Stomach smooth muscle (tissue), 2 donors: ENCODE data around the gene DUSP19.

ENCODE experiments used
- H3K27ac ChIP-seq: one replicate; pipeline ENCODE4 v1.7.0; 2013; ENCODE audit warnings: mild to moderate bottlenecking, low read length, inconsistent platforms
- H3K27me3 ChIP-seq, 2 donors: one replicate each; pipeline ENCODE4 v1.7.0; 2013; ENCODE audit warnings: low read length in 2 of 2; ENCODE audit not compliant: insufficient read depth in 2 of 2, control insufficient read depth in 1 of 2
- H3K36me3 ChIP-seq, 2 donors: one replicate each; pipeline ENCODE4 v1.7.0; 2013; ENCODE audit warnings: low read length in 2 of 2; ENCODE audit not compliant: control insufficient read depth in 2 of 2, insufficient read depth in 2 of 2
- H3K4me1 ChIP-seq: one replicate; pipeline ENCODE4 v1.7.0; 2013; ENCODE audit warnings: low read length; ENCODE audit not compliant: control insufficient read depth, insufficient read depth
- H3K4me3 ChIP-seq, 2 donors: one replicate each; pipeline ENCODE4 v1.7.0; 2013; ENCODE audit warnings: low read length in 2 of 2
- H3K9ac ChIP-seq, 2 donors: one replicate each; pipeline ENCODE4 v1.7.0; 2013; ENCODE audit warnings: low read length in 2 of 2, mild to moderate bottlenecking in 1 of 2
- H3K9me3 ChIP-seq, 2 donors: one replicate each; pipeline ENCODE4 v1.7.0; 2013; ENCODE audit warnings: low read length in 2 of 2; ENCODE audit not compliant: control insufficient read depth in 2 of 2
- donor health status: healthy.
- donor health status: Pancreatic carcinoma.

DUSP19 gene

GRCh38 chr2:183078464-183079138 lies at the start of gene DUSP19:
Gene DUSP19, plus strand, starts transcription at chr2:183078747. Its CDS starts 187 bp downstream, at chr2:183078934.
- Histone ChIP-seq H3K4me3 (peak within 1 kb of the TSS; percentile 82 to 93), H3K27me3 (no peaks in the 10 kb centered on the region), H3K9ac (peak within 1 kb of the TSS; percentile 71 to 94), H3K9me3 (no peaks in the 10 kb centered on the region), H3K4me1 (peaks cover 4% of the 10 kb centered on the region), H3K36me3 (no peaks in the 10 kb centered on the region), H3K27ac (peak within 1 kb of the TSS; percentile 94)

GRCh38 chr2:183029219-183029618 lies 49.3 kb upstream of the DUSP19 start:
- Histone ChIP-seq H3K9ac (no peak overlapping the region), H3K27ac (no peak overlapping the region), H3K27me3 (no peaks in the 10 kb centered on the region), H3K9me3 (no peaks in the 10 kb centered on the region), H3K4me1 (peaks cover 6% of the 10 kb centered on the region), H3K4me3 (no peak overlapping the region), H3K36me3 (no peaks in the 10 kb centered on the region)

- no peaks in the 10 kb centered on the region for H3K27me3 ChIP-seq
- H3K9me3 ChIP-seq, result no peaks in the 10 kb centered on the region
- peaks cover 2% of the 10 kb centered on the region for H3K4me1 ChIP-seq
- H3K4me3 ChIP-seq, result no peak overlapping the region
- no peak overlapping the region for H3K9ac ChIP-seq
- H3K36me3 ChIP-seq, result no peaks in the 10 kb centered on the region
- no peak overlapping the region for H3K27ac ChIP-seq
Observed at GRCh38 chr2:183031911-183032794, 46.4 kb upstream of the DUSP19 start.

- H3K9ac ChIP-seq, result no peak overlapping the region
- no peak overlapping the region for H3K27ac ChIP-seq
- no peaks in the 10 kb centered on the region for H3K27me3 ChIP-seq
- no peaks in the 10 kb centered on the region for H3K9me3 ChIP-seq
- no peaks in the 10 kb centered on the region for H3K36me3 ChIP-seq
- peaks cover 2% of the 10 kb centered on the region for H3K4me1 ChIP-seq
- H3K4me3 ChIP-seq, result no peak overlapping the region
Observed at GRCh38 chr2:183033951-183034350, 44.6 kb upstream of the DUSP19 start.

- no peak overlapping the region for H3K27ac ChIP-seq
- no peaks in the 10 kb centered on the region for H3K27me3 ChIP-seq
- H3K4me3 ChIP-seq, result no peak overlapping the region
- no peak overlapping the region for H3K9ac ChIP-seq
- no peaks in the 10 kb centered on the region for H3K36me3 ChIP-seq
- peaks cover 2% of the 10 kb centered on the region for H3K4me1 ChIP-seq
- no peaks in the 10 kb centered on the region for H3K9me3 ChIP-seq
Observed at GRCh38 chr2:183034806-183035205, 43.7 kb upstream of the DUSP19 start.

GRCh38 chr2:183035298-183035953 lies 43.1 kb upstream of the DUSP19 start:
- Histone ChIP-seq H3K4me3 (peak overlapping the region in 1 of 2 donors; percentile 73), H3K36me3 (no peaks in the 10 kb centered on the region), H3K27ac (no peak overlapping the region), H3K4me1 (peaks cover 2% of the 10 kb centered on the region), H3K9me3 (no peaks in the 10 kb centered on the region), H3K9ac (peak overlapping the region in 1 of 2 donors; percentile 89), H3K27me3 (no peaks in the 10 kb centered on the region)

GRCh38 chr2:183035954-183036669 lies 42.4 kb upstream of the DUSP19 start:
- H3K4me1 ChIP-seq, result peaks cover 2% of the 10 kb centered on the region
- H3K27ac ChIP-seq, result no peak overlapping the region
- H3K27me3 ChIP-seq, result no peaks in the 10 kb centered on the region
- no peaks in the 10 kb centered on the region for H3K9me3 ChIP-seq
- no peaks in the 10 kb centered on the region for H3K36me3 ChIP-seq
- peak overlapping the region; percentile 73 to 77 for H3K4me3 ChIP-seq
- H3K9ac ChIP-seq, result peak overlapping the region; percentile 7 to 89

GRCh38 chr2:183037074-183037552 lies 41.4 kb upstream of the DUSP19 start:
- no peaks in the 10 kb centered on the region for H3K36me3 ChIP-seq
- peaks cover 2% of the 10 kb centered on the region for H3K4me1 ChIP-seq
- no peaks in the 10 kb centered on the region for H3K9me3 ChIP-seq
- no peaks in the 10 kb centered on the region for H3K27me3 ChIP-seq
- H3K27ac ChIP-seq, result peak overlapping the region; percentile 81
- peak overlapping the region; percentile 73 to 77 for H3K4me3 ChIP-seq
- peak overlapping the region; percentile 82 to 89 for H3K9ac ChIP-seq

- H3K36me3 ChIP-seq, result no peaks in the 10 kb centered on the region
- H3K9ac ChIP-seq, result peak overlapping the region; percentile 82 to 89
- no peaks in the 10 kb centered on the region for H3K27me3 ChIP-seq
- H3K4me3 ChIP-seq, result peak overlapping the region; percentile 73 to 77
- peaks cover under 1% of the 10 kb centered on the region for H3K4me1 ChIP-seq
- H3K27ac ChIP-seq, result peak overlapping the region; percentile 81
- H3K9me3 ChIP-seq, result no peaks in the 10 kb centered on the region
Observed at GRCh38 chr2:183037553-183038340, 40.8 kb upstream of the DUSP19 start.
